ENCODE data around the gene FAM78B.

DNA sequence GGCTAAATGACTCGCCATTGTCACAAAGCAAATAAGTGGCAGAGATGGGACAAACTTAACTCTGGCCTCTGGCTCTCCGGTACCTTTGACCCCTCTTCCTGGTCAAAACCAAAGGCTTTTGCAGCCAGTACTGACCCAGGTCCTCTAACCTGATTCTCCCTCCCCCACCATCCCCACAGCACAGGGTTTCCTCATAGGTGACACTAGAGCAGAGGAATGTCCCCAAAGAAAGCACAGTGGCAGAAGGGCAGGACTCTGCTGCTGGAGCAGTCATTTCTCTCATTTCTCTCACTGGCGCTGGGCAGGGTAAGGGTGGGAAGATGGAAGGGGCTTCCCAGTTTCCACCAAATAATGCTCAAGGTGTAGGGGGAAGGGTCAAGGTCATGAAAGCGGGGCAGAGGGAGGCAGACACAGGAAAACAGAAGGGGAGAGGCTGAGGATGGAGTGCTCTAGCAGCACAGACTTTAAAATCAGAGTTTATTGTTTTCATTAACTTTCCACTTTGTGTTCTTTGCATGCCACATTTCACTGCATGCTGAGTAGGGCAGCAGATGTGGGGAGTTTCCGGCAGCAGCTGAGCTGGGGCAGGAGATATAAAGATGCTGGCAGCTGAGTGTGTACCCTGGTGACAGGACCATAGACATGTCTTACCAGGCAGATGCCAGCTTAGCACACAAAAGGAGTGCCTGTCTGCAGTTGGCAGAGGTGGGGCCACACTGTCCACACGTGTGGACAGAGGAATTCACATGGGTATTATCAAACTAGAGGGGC lies 80.5 kb downstream of the FAM78B start:
- TF ChIP-seq, protein P1, sequence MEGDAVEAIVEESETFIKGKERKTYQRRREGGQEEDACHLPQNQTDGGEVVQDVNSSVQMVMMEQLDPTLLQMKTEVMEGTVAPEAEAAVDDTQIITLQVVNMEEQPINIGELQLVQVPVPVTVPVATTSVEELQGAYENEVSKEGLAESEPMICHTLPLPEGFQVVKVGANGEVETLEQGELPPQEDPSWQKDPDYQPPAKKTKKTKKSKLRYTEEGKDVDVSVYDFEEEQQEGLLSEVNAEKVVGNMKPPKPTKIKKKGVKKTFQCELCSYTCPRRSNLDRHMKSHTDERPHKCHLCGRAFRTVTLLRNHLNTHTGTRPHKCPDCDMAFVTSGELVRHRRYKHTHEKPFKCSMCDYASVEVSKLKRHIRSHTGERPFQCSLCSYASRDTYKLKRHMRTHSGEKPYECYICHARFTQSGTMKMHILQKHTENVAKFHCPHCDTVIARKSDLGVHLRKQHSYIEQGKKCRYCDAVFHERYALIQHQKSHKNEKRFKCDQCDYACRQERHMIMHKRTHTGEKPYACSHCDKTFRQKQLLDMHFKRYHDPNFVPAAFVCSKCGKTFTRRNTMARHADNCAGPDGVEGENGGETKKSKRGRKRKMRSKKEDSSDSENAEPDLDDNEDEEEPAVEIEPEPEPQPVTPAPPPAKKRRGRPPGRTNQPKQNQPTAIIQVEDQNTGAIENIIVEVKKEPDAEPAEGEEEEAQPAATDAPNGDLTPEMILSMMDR (IDR thresholded peaks at IDR 0.05) = no peak
- TF ChIP-seq EP300 (IDR thresholded peaks at IDR 0.05) = no peak
